Mucosa of descending colon (tissue), 3 donors: ENCODE results near the gene MRPL24. TPM values are rescaled to one million over a fixed set of nuclear protein-coding genes. Genes with fewer than 3 reads are reported as not detected.

Source experiments
- ATAC-seq: fragments of 200-7000 bp; cut with Tn5 transposase; one replicate; pipeline ENCODE4 v1.9.1; 2020; ENCODE audit warnings: mild to moderate bottlenecking, moderate library complexity
- DNase-seq, 3 donors: peaks; one replicate each; pipeline ENCODE4 v3.0.0-alpha.2; 2020
- H3K36me3 ChIP-seq: fragments of 200-600 bp; one replicate; pipeline ENCODE4 v1.8.0; 2021; ENCODE audit warnings: low read depth, mild to moderate bottlenecking
- H3K4me1 ChIP-seq: fragments of 200-600 bp; one replicate; pipeline ENCODE4 v1.8.0; 2021; ENCODE audit warnings: low read depth, mild to moderate bottlenecking
- H3K4me3 ChIP-seq: fragments of 200-600 bp; one replicate; pipeline ENCODE4 v1.8.0; 2021; ENCODE audit warnings: mild to moderate bottlenecking
- H3K9me3 ChIP-seq: fragments of 200-600 bp; one replicate; pipeline ENCODE4 v1.8.0; 2021; ENCODE audit warnings: mild to moderate bottlenecking
- intact Hi-C, 2 donors: fragments of 100-400 bp; cut with DNase I in 1 of 2; cut with micrococcal nuclease in 1 of 2; formaldehyde crosslinking; loops; one replicate each; pipeline versions ENCODE4 v1.11.0 to v1.11.1; 2022; cut with DNase I, micrococcal nuclease
- total RNA-seq, 3 donors: library from RNA; stranded (reverse); fragmentation: NEBNext Ultra II Directional in 2 of 3; extraction: Animal tissue kit (Norgen Biotek cat#: 25700) in 2 of 3; gene quantifications; one replicate each; pipeline versions ENCODE4 v1.2.1 to v1.2.4, GENCODE V29; 2021 to 2023
- TF ChIP-seq, protein P1 (sequence below): fragments of 200-600 bp; IDR thresholded peaks from one replicate; pipeline ENCODE4 v1.8.0; 2022; ENCODE audit warnings: antibody characterized with exemption, mild to moderate bottlenecking
- donor health status: DM: no; HTN: no; CAD: no; lungs with moderate emphysema.
- donor health status: DM: no; HTN: no; CAD: no.
- donor health status: DM: no; HTN: yes; CAD: no.

MRPL24 gene
- total RNA-seq, 3 donors from 2014 or later, result 50.1 to 61.7 (median 57.6) TPM

DNA sequence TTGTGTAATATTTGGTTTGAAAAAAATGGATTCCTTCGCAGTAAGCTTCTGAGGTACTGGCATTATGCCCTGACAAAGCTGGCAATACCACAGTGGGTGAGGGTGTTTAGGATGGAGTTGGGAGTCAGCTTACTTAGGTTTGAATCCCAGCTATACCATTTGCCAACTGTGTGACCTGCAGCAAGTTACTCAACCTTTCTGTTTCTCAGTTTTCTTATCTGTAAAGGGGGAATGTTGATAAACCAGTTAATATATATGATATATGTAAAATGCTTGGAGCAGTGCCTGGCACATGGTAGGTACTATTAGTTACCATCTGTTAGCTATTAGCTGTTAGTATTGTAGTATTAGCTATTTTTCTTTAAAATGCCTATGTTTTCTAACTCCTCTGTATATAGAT, 15.5 kb upstream of the MRPL24 start:
- no peaks in the 10 kb centered on the region for H3K9me3 ChIP-seq
- no peak overlapping the region for H3K4me3 ChIP-seq
- TF ChIP-seq, protein P1, sequence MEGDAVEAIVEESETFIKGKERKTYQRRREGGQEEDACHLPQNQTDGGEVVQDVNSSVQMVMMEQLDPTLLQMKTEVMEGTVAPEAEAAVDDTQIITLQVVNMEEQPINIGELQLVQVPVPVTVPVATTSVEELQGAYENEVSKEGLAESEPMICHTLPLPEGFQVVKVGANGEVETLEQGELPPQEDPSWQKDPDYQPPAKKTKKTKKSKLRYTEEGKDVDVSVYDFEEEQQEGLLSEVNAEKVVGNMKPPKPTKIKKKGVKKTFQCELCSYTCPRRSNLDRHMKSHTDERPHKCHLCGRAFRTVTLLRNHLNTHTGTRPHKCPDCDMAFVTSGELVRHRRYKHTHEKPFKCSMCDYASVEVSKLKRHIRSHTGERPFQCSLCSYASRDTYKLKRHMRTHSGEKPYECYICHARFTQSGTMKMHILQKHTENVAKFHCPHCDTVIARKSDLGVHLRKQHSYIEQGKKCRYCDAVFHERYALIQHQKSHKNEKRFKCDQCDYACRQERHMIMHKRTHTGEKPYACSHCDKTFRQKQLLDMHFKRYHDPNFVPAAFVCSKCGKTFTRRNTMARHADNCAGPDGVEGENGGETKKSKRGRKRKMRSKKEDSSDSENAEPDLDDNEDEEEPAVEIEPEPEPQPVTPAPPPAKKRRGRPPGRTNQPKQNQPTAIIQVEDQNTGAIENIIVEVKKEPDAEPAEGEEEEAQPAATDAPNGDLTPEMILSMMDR, result no peak
- ATAC-seq (no peak), DNase-seq (no peak)
- intact Hi-C loops, result no loop called here
- no peaks in the 10 kb centered on the region for H3K36me3 ChIP-seq
- H3K4me1 ChIP-seq, result peaks cover 10% of the 10 kb centered on the region

DNA sequence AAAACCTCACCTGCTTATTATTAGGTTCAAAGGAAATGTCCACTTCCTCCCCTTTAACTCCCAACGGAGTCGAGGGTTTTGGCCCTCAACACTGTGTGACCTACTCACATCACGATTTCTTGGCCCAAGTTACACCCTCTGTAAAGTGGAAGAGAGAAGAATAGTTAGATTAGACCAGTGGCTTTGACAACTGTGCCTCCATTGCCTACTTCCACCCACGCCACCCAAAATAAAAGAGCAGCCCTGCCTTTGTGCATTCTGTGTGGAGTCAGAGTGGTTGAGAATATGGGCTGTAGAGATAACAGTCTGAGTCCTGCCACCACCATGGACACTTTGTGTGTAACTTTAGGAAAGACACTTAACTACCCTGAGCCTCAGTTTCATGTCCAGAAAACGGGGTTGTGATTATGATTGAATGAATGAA, 14.7 kb upstream of the MRPL24 start:
- ATAC-seq (no peak), DNase-seq (no peak)
- Histone ChIP-seq H3K36me3 (no peaks in the 10 kb centered on the region), H3K4me3 (no peak overlapping the region), H3K9me3 (no peaks in the 10 kb centered on the region), H3K4me1 (peaks cover 10% of the 10 kb centered on the region)
- intact Hi-C loops, result no loop called here
- TF ChIP-seq, protein P1, result no peak

DNA sequence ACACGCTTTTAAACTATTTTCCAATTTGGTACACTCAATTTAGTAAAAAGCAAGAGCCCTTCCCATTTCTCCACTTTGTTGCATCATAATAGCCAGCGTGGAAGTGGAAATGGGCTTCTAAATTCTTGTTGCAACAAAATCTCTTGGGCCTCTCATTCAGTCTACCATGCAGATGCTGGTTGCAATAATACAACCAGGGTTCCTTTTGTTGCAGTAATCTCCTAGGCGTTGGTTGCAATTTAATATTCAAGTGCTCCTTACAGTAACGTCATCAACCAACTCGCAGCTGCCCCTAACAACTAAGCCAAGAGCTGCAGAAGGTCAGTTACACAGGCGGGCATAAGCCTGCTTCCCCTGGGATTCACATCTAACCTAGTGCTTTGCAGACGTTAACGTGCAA, 13.3 kb upstream of the MRPL24 start:
- intact Hi-C loops, result no loop called here
- Histone ChIP-seq H3K36me3 (no peaks in the 10 kb centered on the region), H3K4me1 (peaks cover 19% of the 10 kb centered on the region), H3K9me3 (no peaks in the 10 kb centered on the region), H3K4me3 (no peak overlapping the region)
- TF ChIP-seq, protein P1, result no peak
- DNase-seq, result no peak
- ATAC-seq, result no peak

DNA sequence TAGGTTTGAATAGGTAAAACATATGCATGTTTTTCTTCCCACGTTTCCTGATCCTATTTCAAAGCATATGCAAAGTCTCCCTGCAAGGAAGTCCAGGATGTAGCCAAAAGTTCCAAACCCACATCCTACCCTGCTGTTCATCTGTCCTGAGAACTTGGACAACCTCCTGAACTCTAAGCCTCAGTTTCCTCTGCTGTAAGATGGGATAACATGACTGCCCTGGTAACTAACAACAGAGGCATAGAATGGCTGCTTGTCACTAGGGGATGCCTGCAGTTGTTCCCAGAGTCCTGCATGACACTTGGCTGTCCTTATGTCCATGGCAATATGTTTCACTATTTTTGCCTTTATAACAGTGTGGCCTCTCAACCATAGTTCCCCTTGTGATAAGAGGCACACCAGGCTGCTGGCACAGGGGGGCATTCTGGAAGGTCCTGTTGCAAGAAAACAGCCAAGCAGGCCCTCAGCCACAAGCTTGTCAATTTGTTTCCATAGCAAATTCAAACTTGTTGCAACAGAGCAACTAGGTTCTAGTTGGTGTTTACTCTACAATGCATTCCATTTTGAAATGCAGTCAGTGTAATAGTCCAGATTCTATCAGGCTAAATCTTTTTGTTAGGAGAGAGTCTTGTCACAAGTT, 12.1 kb upstream of the MRPL24 start:
- intact Hi-C loops, result no loop called here
- no peak for ATAC-seq

DNA sequence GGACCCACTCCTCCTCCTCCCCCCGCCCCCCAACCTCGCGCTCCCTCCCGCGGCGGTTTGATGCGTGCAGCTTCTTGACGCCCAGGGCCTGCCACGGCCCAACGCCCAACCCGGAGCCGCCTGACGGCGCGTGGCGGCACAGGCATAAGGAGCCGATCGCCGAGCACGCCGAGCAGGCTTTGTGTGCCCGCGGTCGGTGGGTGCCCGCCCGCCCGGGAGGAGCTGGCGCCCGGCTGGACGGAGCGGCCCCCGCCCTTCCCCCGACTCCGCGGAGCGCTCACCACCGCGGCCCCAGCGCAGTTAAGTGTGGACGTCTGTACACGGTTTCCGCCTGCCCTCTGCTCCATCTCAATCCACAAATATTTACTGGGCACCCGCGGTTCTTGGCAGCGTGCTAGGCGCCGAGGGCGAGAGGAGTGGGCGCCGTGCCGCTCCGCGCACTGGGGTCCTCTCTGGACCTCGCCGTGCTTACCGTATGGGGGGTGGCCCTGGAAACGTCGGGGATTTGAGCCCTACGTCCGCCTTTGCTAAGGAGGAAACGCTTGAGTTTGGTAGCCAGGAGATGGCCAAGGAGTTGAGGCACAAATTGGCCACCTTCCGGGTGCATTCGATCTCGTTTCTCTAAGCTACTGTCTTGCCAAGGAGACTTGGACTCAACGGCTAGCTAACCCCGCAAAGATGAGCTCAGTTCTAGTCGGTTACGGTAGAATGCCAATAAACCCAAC, 11.0 kb upstream of the MRPL24 start:
- peak; percentile 97 to 99 (median 99) for DNase-seq
- TF ChIP-seq, protein P1, result no peak
- intact Hi-C loops, result no loop called here
- H3K9me3 ChIP-seq, result no peaks in the 10 kb centered on the region
- H3K4me1 ChIP-seq, result peaks cover 37% of the 10 kb centered on the region
- H3K4me3 ChIP-seq, result peak overlapping the region; percentile 97
- ATAC-seq, result peak; percentile 81
- no peaks in the 10 kb centered on the region for H3K36me3 ChIP-seq

More for the DNA sequence above, 12.1 kb upstream of the MRPL24 start:
- Histone ChIP-seq H3K9me3 (no peaks in the 10 kb centered on the region), H3K4me3 (no peak overlapping the region), H3K36me3 (no peaks in the 10 kb centered on the region), H3K4me1 (peaks cover 31% of the 10 kb centered on the region)
- TF ChIP-seq, protein P1, result no peak
- no peak for DNase-seq
